CD4-positive, alpha-beta T cell (primary cell): Measurements from ENCODE around the gene FMNL3. TPM values are rescaled to one million over a fixed set of nuclear protein-coding genes. Genes with fewer than 3 reads are reported as not detected.

Experiments
- ATAC-seq: fragments of 200-7000 bp; cut with Tn5 transposase; one replicate; pipeline ENCODE4 v1.10.0; 2022; ENCODE audit warnings: mild to moderate bottlenecking; ENCODE audit not compliant: poor library complexity
- CTCF ChIA-PET: fragments of 350-600 bp; sonication (Branson Sonifier 250); formaldehyde crosslinking; loops from one replicate; lab custom pipeline; 2021; ENCODE audit warnings: antibody characterized with exemption, inconsistent platforms; lab: Charles Lee
- POLR2A ChIA-PET: fragments of 350-600 bp; sonication (Branson Sonifier 250); formaldehyde crosslinking; loops from one replicate; lab custom pipeline; 2021; ENCODE audit warnings: antibody characterized with exemption, inconsistent platforms; lab: Charles Lee
- DNase-seq, 14 experiments: peaks; one replicate each; pipeline ENCODE4 v3.0.0-alpha.2; 2013 to 2020; ENCODE audit warnings: mixed read lengths in 2 of 14
- H3K27ac ChIP-seq, 2 donors: one replicate each; pipeline versions ENCODE4 v1.5.1 to v1.7.0; 2013; ENCODE audit warnings: low read length in 2 of 2, low read depth in 1 of 2, mild to moderate bottlenecking in 1 of 2
- H3K27me3 ChIP-seq, 2 experiments: 1 replicate in 1 of 2; 2 replicates in 1 of 2; pipeline versions ENCODE4 v1.6.1 to v1.7.0; 2013; ENCODE audit warnings: low read length in 2 of 2, control low read depth in 1 of 2, mild to moderate bottlenecking in 1 of 2, moderate library complexity in 1 of 2; ENCODE audit not compliant: insufficient read depth in 2 of 2, control insufficient read depth in 1 of 2
- H3K36me3 ChIP-seq: one replicate; pipeline ENCODE4 v1.6.1; 2013; ENCODE audit warnings: low read length, control low read depth; ENCODE audit not compliant: insufficient read depth
- H3K4me1 ChIP-seq: one replicate; pipeline ENCODE4 v1.6.1; 2013; ENCODE audit warnings: low read length, control low read depth; ENCODE audit not compliant: insufficient read depth
- H3K4me3 ChIP-seq: one replicate; pipeline ENCODE4 v1.5.1; 2013; ENCODE audit warnings: mild to moderate bottlenecking, low read length, moderate library complexity
- H3K9me3 ChIP-seq, 2 experiments: 1 replicate in 1 of 2; 2 replicates in 1 of 2; pipeline versions ENCODE4 v1.6.1 to v1.7.0; 2013; ENCODE audit warnings: low read length in 2 of 2, mild to moderate bottlenecking in 2 of 2, control low read depth in 1 of 2, moderate library complexity in 1 of 2; ENCODE audit not compliant: control insufficient read depth in 1 of 2, insufficient read depth in 1 of 2
- H3K27ac Mint-ChIP-seq: one replicate; pipeline ENCODE4 v1.8.0; 2020; ENCODE audit warnings: mixed read lengths
- H3K27me3 Mint-ChIP-seq: one replicate; pipeline ENCODE4 v1.8.0; 2021; ENCODE audit warnings: mixed read lengths
- H3K36me3 Mint-ChIP-seq: one replicate; pipeline ENCODE4 v1.8.0; 2021; ENCODE audit warnings: low read depth, mixed read lengths
- H3K4me1 Mint-ChIP-seq: one replicate; pipeline ENCODE4 v1.8.0; 2021; ENCODE audit warnings: low read depth, mixed read lengths
- H3K4me3 Mint-ChIP-seq: one replicate; pipeline ENCODE4 v1.8.0; 2020; ENCODE audit warnings: mild to moderate bottlenecking, mixed read lengths
- H3K9me3 Mint-ChIP-seq: one replicate; pipeline ENCODE4 v1.8.0; 2020; ENCODE audit warnings: mixed read lengths
- intact Hi-C, 2 experiments: fragments of 100-400 bp; cut with DNase I in 1 of 2; cut with micrococcal nuclease in 1 of 2; formaldehyde crosslinking; loops; one replicate each; pipeline versions ENCODE4 v1.15.1 to v1.9.0; 2023 to 2025; cut with DNase I, micrococcal nuclease
- total RNA-seq, 174 experiments: library from RNA in 2 of 174; stranded (reverse) in 2 of 174; gene quantifications; one replicate each; pipeline ENCODE4 v1.2.3 and lab custom pipeline; 2021 to 2026
- TF ChIP-seq, protein P1 (sequence below): fragments of 200-600 bp; IDR thresholded peaks from one replicate; pipeline ENCODE4 v1.8.0; 2022; ENCODE audit warnings: antibody characterized with exemption, mild to moderate bottlenecking

Gene FMNL3
- total RNA-seq, 2 experiments from 2014 or later: 33.3 to 34.8 TPM

DNA sequence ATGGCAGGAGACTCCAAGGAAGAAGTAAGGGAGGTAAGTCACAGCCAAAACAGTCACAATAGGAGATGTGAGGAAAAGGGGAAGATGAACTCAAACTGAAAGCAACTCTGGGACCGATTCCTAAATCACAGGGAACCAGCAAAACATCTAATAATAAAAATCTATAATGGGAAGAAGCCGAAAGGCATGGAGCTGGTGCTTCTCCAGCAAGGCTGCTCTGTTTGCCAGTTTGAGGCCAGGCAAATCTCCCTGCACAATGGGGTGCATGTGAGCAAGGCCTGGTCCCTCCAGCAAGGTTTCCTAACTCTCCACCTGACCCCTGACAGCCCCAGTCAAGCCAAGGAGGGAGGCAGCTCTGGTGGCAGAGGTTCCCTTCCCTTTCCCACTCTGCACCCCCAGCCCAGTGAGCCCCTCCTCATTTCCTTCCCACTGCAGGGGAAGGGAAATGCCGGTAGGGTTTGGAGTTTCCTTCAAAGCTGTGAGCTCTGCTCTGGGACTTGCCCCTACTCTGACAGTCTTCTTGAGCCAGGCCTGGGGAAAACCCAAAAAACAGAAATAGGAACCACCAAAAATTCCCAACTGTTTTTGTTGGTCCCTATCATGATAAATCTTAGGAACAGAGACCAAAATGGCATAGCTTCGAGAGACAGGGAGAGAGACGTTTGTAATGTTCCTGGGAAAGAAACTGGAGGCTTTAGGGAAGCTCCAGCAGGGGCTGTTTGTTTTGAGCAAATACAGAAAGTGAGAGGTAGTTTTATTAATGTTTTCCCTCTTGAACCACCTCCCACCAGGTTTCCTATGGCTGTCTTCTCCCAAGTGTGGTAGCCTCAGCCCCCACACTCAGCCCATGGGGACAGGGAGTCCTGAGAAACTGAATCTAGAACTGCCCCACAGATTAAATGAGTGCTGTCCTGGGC, 34.6 kb downstream of the FMNL3 start:
- peak overlapping the region; percentile 48 for H3K4me3 Mint-ChIP-seq
- H3K4me1 ChIP-seq: peaks cover 81% of the 10 kb centered on the region
- no peaks in the 10 kb centered on the region for H3K9me3 ChIP-seq
- CTCF ChIA-PET: interaction anchor here (0.6 to 3.2 kb wide), 5 partner anchors 9 to 49 kb away, joined by 3 to 11 read pairs (median 6); partner anchors contain the start of gene PRPF40B
- no peaks in the 10 kb centered on the region for H3K27me3 Mint-ChIP-seq
- no peaks in the 10 kb centered on the region for H3K27me3 ChIP-seq
- no peak for ATAC-seq
- TF ChIP-seq, protein P1, sequence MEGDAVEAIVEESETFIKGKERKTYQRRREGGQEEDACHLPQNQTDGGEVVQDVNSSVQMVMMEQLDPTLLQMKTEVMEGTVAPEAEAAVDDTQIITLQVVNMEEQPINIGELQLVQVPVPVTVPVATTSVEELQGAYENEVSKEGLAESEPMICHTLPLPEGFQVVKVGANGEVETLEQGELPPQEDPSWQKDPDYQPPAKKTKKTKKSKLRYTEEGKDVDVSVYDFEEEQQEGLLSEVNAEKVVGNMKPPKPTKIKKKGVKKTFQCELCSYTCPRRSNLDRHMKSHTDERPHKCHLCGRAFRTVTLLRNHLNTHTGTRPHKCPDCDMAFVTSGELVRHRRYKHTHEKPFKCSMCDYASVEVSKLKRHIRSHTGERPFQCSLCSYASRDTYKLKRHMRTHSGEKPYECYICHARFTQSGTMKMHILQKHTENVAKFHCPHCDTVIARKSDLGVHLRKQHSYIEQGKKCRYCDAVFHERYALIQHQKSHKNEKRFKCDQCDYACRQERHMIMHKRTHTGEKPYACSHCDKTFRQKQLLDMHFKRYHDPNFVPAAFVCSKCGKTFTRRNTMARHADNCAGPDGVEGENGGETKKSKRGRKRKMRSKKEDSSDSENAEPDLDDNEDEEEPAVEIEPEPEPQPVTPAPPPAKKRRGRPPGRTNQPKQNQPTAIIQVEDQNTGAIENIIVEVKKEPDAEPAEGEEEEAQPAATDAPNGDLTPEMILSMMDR: no peak
- intact Hi-C loops: no loop called here
- H3K4me1 Mint-ChIP-seq: peaks cover 100% of the 10 kb centered on the region
- POLR2A ChIA-PET: interaction anchor here (0.8 to 8.1 kb wide), 7 partner anchors 10 to 166 kb away, joined by 3 to 105 read pairs (median 5); partner anchors contain the start of genes FMNL3 and TMBIM6
- H3K36me3 Mint-ChIP-seq: peaks cover 9% of the 10 kb centered on the region
- peak overlapping the region; percentile 89 to 93 for H3K27ac ChIP-seq
- peaks cover 3% of the 10 kb centered on the region for H3K36me3 ChIP-seq
- H3K4me3 ChIP-seq: no peak overlapping the region
- peak in 2 of 14 experiments; percentile 60 to 62 for DNase-seq
- peak overlapping the region; percentile 97 for H3K27ac Mint-ChIP-seq
- no peaks in the 10 kb centered on the region for H3K9me3 Mint-ChIP-seq

DNA sequence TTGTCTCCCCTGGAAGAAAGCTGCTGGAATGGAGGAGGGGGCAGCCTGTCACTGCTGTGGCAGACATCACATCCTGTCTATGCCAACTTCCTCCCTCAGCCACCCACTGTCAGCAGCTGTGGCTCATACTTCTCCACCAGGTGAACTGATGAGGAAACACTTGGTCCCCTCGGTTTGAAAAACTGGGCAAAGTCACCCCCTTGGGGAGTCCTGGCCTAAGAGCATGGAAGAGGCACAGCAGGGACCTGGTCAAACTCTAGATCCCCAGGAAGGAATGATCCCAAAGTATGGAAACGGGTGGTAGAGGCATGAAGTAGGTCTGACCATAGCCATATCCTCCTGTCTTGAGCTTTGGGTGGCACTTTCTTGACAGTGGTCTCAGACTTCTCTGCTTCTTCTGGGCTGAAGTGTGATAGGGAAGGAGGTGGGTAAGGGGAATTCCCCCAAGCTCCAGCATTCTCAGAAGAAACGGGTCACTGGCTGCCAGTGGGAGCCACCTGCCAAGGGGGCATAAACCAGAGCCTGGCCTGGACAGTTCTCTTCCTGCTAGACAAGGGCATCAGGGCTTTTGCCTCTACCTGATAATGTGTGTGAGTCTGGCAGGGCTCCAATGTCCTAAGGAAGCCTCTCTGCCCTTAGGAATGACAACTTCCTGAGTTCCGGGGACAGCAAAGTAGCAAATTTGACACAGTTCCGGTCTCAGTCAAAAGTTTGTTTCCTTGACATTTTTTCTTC, 36.0 kb downstream of the FMNL3 start:
- ChIA-PET CTCF (interaction anchor here (0.9 to 3.0 kb wide), 11 partner anchors 8 to 436 kb away, joined by 3 to 15 read pairs (median 6); partner anchors contain the start of genes FMNL3, PRPF40B and TMBIM6), POLR2A (interaction anchor here (0.9 to 8.1 kb wide), 13 partner anchors 8 to 414 kb away, joined by 3 to 105 read pairs (median 5); partner anchors contain the start of genes BCDIN3D, FMNL3, SMARCD1 and SPATS2)
- H3K4me3 ChIP-seq: peak overlapping the region; percentile 41
- H3K27me3 ChIP-seq: no peaks in the 10 kb centered on the region
- DNase-seq (peak; percentile 43 to 88 (median 62)), ATAC-seq (peak; percentile 92)
- H3K27ac ChIP-seq: peak overlapping the region; percentile 89 to 93
- TF ChIP-seq, protein P1: no peak
- H3K36me3 ChIP-seq: peaks cover 4% of the 10 kb centered on the region
- intact Hi-C loops: loop anchor here in 1 of 2 experiments (1.0 to 2.0 kb wide), 3 partner anchors 8 to 36 kb away; partner anchors contain the start of gene FMNL3
- Mint-ChIP-seq H3K27ac (peak overlapping the region; percentile 97), H3K4me1 (peaks cover 98% of the 10 kb centered on the region), H3K4me3 (peak overlapping the region; percentile 81), H3K27me3 (no peaks in the 10 kb centered on the region), H3K9me3 (no peaks in the 10 kb centered on the region), H3K36me3 (peaks cover 19% of the 10 kb centered on the region)
- peaks cover 83% of the 10 kb centered on the region for H3K4me1 ChIP-seq
- H3K9me3 ChIP-seq: no peaks in the 10 kb centered on the region

DNA sequence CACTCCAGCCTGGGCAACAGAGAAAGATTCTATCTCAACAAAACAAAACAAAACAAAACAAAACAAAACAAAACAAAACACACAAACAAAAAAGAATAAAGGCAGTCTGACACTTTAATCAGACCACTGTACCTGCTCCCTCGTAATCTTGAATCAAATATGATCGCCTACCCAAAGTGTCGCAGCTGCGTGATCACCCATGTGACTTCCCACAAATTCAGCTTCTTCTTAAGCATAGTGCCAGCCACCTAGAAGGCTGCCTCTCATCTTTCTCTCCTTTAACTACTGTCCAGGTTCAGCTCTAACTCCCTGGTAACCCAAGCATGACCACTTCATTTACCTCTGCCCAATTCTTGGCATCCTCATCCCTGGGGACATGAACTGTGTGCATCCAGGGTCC, 37.4 kb downstream of the FMNL3 start:
- intact Hi-C loops: loop anchor here (2.0 kb wide), 2 partner anchors 25 to 37 kb away; partner anchors contain the start of gene FMNL3 (in 1 of the 2)
- ATAC-seq (peak; percentile 10), DNase-seq (peak in 3 of 14 experiments; percentile 27 to 39 (median 36))
- peak overlapping the region; percentile 89 to 93 for H3K27ac ChIP-seq
- TF ChIP-seq, protein P1: no peak
- peak overlapping the region; percentile 50 for H3K4me3 Mint-ChIP-seq
- peaks cover 8% of the 10 kb centered on the region for H3K36me3 ChIP-seq
- peak overlapping the region; percentile 97 for H3K27ac Mint-ChIP-seq
- no peak overlapping the region for H3K4me3 ChIP-seq
- peaks cover 84% of the 10 kb centered on the region for H3K4me1 ChIP-seq
- POLR2A ChIA-PET: interaction anchor here (1.5 to 8.1 kb wide), 4 partner anchors 7 to 72 kb away, joined by 4 to 105 read pairs (median 54); partner anchors contain the start of genes FMNL3 and TMBIM6
- H3K9me3 Mint-ChIP-seq: no peaks in the 10 kb centered on the region
- no peaks in the 10 kb centered on the region for H3K9me3 ChIP-seq
- H3K27me3 ChIP-seq: no peaks in the 10 kb centered on the region
- no peaks in the 10 kb centered on the region for H3K27me3 Mint-ChIP-seq
- peaks cover 33% of the 10 kb centered on the region for H3K36me3 Mint-ChIP-seq
- peaks cover 97% of the 10 kb centered on the region for H3K4me1 Mint-ChIP-seq
- CTCF ChIA-PET: interaction anchor here (0.7 to 3.0 kb wide), 9 partner anchors 9 to 71 kb away, joined by 3 to 15 read pairs (median 6); partner anchors contain the start of genes FMNL3 and TMBIM6
